ENCODE results near the gene ZNF778. TPM values are rescaled to one million over a fixed set of nuclear protein-coding genes. Genes with fewer than 3 reads are reported as not detected.

Gene ZNF778
- total and polyA plus RNA-seq, 2 of the 13 experiments (the other 11 are each of a cell fraction or from before 2014, with no cell fraction given), result 3.8 to 7.2 TPM

GRCh38 chr16:89197633-89198416 is 19.7 kb upstream of the ZNF778 start (continued):
- TF ChIP-seq STAT6 (CRISPR knock-in tag; IDR thresholded peaks at IDR 0.05; ENCODE audit: borderline replicate concordance), result no peak; the same call in 1 of the 2 replicates
- peak; percentile 59 for TF ChIP-seq ZSCAN21 (CRISPR knock-in tag; IDR thresholded peaks at IDR 0.05; ENCODE audit: borderline replicate concordance)
- peak; percentile 88 for TF ChIP-seq FOXA3 (CRISPR knock-in tag; IDR thresholded peaks at IDR 0.05)
- TF ChIP-seq PRDM15 (CRISPR knock-in tag; IDR thresholded peaks at IDR 0.05), result no peak; the same call in 1 of the 2 replicates
- 0 out of 2 replicates have a peak, but pooled peaks have one; percentile 10 for TF ChIP-seq HOMEZ (CRISPR knock-in tag; IDR thresholded peaks at IDR 0.05; ENCODE audit: low read depth)
- no peak for TF ChIP-seq ZBTB40 (IDR thresholded peaks at IDR 0.05)
- no peak for TF ChIP-seq ZBTB40 (CRISPR knock-in tag; IDR thresholded peaks at IDR 0.05)
- peak; percentile 47; the same call in 1 of the 2 replicates for TF ChIP-seq ZBTB7A (CRISPR knock-in tag; IDR thresholded peaks at IDR 0.05)

Data from HepG2 (cell line).